Right lung (tissue), 5 donors: Measurements from ENCODE around the gene SYTL4. TPM values are rescaled to one million over a fixed set of nuclear protein-coding genes. Genes with fewer than 3 reads are reported as not detected.
A peak's percentile ranks its signal among the peaks of the same experiment; 100 is the strongest.

Experiments used
- DNase-seq, 2 donors: peaks; one replicate each; pipeline ENCODE4 v3.0.0-alpha.2; 2013
- polyA plus RNA-seq, 5 donors: library from polyadenylated mRNA; unstranded; fragments of 120-200 nt; gene quantifications; one replicate each; pipeline versions ENCODE4 v1.2.1 to v1.2.3, GENCODE V29; 2013; ENCODE audit warnings: inconsistent platforms in 1 of 5, low replicate concordance in 1 of 5; ENCODE audit not compliant: insufficient read length in 5 of 5, insufficient read depth in 1 of 5

SYTL4 gene
- polyA plus RNA-seq, 5 donors, result 10.5 to 13.7 (median 11.8) TPM

DNA sequence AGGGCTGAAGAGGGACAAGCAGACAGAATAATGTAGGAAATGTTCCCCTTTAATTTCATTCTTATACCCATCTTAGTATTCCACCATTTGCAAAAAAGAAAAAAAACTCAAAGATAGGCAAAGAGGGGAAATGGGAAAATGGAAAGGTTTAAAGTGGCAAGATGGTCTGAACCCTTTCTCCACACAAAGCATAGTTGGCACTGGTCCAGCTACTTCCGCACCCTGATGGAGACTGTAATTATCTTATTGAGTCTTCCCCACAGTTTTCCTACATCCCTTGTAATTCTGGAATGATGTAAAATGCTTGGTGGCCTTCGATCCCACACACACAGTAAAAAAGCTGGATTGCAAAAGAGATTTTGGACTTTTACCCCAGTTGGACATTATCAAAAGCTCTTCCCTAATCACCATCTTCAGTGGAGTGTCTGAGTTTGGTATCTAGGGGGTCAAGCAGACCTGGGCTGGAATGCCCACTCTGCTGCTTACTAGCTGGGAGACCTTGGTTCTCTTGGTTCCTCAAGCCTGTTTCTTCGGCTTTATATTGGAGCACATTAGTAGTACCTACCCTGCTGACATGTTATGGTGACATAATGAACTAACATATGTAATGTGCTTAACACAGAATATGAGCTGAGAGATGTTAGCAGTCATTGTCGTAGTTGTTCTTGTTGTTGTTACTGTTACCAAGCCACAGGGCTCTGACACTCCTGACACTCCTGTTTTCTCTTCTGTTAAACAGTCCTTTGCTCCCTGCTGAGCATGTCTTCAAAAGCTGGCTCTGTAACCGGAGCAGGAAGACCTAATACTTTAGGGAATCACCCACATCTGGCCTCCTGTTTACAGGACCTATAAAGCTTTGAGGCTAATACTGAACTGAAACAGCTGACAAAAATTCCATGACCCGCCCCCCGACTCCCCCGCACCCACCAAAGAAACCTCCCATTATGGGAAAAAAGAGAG is 83.2 kb downstream of the SYTL4 start:
- no peak for DNase-seq

DNA sequence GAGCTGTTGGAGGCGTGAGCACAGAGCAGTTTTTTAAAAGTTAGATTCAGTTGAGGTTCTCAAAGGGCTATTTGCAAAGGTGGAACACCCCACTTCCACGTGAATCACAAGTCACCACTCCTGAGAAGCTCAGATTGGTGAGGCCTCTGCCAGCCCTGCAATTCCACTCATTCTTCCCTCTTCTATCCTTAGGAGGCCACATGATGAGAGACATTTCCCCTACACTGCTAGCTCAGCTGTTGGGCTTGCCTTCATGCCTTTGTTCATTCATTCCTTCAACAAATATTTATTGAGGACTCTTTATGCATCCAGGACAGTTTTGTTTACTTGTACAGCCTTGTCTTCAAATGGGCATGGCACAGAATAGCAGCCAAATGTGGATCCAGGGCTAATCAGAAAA is 84.2 kb downstream of the SYTL4 start:
- no peak for DNase-seq

GRCh38 chrX:100647095-100647494 is 84.8 kb downstream of the SYTL4 start:
- DNase-seq, result peak; percentile 61 to 62

- DNase-seq, result no peak
Measured at GRCh38 chrX:100645106-100645505, 86.8 kb downstream of the SYTL4 start.

DNA sequence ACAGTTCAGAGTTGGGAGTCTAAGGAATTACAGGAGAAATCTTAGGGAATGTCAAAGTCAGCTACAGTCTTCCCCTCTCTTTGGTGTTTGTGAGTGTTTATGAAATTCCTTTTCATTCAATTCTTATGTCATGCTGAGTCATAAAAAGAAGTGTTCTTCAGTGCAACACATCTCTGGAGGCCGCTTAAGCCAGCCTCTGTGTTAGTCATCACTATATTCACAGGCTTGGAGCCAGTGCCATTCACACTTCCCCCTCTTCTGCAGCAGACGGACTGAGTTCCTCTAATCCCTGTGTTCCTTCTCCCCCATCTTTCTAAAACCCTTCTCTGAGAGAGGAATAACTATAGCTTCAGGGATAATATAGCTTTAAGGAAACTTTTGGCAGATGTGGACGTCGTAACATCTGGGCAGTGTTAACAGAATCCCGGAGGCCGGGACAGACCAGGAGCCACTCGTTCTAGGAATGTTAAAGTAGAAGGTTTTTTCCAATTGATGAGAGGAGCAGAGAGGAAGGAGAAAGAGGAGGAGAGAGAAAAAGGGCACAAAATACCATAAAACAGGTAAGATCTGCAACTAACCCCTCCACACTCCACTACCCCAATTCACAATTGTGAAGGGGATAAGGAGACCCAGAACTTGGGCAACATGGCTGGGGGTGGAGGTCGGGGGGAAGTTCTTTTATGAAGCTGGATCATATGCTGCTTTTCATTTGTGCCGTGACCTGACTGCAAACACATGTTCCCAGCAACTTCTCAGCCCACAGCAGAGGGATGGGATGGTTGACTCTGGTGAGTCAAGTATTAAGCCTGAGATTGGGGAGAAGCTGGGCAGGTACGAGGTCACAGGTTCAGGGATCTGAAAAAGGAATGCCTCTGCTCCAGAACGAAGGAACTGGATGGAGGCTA is 87.7 kb downstream of the SYTL4 start, which contains the start of gene SRPX2:
Gene SRPX2, plus strand, starts transcription at position 244 of the 905 bp plus-strand sequence. CDS start 2,124 bp downstream, outside the sequence.
- DNase-seq, result peak in 1 of 2 donors; percentile 31

- no peak for DNase-seq
Measured at GRCh38 chrX:100643212-100643611, 88.7 kb downstream of the SYTL4 start.

DNA sequence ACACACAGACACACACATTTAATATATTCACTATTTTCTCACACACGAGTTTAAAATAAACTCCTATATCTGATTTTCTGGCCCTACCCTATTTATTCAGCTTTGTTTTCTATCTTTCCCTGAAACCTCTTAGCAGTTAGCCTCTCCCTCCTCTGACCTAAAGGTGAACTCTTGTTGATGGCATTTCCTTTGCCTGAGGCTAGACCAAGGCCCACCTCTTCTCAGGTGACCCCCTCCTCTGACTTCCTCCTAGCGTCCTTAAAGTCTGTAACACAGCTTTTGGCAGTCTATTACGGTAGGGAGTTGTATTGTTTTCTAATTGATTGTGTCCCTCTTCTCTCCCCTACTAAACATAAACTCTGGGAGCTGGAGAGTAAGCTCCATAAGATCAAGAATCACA is 89.6 kb downstream of the SYTL4 start:
- no peak for DNase-seq

DNA sequence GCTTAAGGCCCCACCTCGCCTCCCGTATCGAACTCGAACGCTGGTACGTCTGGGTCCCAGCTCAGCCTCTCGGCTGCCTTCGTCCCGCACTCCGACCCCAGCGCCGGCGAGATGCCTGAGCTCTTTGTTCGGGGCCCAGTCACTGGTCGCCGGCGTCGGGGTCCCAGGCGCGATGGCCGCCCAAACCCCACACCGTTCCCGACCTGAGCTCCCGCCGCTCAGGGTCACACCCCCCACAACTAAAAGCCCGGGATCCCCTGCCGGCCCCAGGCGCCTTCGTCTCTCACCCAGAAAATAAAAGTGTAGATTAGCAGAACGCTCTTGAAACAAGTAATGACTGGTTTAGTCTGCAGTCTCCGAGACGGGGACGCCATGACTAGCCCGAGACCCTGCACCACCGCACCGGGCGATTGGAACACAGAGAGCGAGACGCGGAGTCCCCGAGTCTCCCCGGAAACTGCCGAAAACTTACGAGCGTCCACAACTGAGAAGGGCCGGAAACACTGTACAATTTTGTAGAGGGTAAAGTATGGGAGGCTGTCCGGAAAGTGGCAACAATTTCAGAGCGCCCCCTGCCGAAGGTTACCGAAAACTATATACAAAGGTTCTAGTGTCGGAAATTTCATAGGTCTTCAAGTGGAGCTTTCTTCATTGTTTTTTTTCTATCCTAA is 95.5 kb downstream of the SYTL4 start, which contains the start of gene TSPAN6:
Gene TSPAN6, minus strand, starts transcription at position 486 of the 671 bp plus-strand sequence. Its CDS starts 112 bp downstream, at position 374.
- DNase-seq, result peak; percentile 83

DNA sequence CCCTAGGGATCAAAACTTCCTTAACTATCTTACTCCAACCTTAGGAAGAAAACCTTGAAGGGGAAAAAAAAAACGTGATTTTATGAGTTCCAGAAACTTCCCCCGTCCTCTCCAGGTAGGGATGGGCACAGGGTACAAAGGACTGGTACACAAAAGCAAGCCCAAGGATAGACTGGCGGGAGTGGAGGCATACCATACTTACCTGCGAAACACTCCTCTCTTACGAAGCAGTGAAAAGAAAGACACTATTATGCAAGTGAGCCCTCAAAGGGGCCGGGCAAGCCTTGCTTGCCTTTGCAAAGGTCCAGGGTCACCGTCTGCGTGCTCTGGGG is 96.0 kb downstream of the SYTL4 start:
- DNase-seq, result no peak

GRCh38 chrX:100635040-100635439 is 96.9 kb downstream of the SYTL4 start:
- DNase-seq, result no peak

- no peak for DNase-seq
Measured at GRCh38 chrX:100625985-100626491, 105.9 kb downstream of the SYTL4 start.

Other genes with a start within 250 kb of the SYTL4 start
- gene TNMD, start 147.2 kb downstream of the SYTL4 start, polyA plus RNA-seq, result 1 to 10 TPM in 1 of 5 donors, under 1 TPM in 4; 0.13 to 4.5 (median 0.27) TPM
- gene TSPAN6, start 95.3 kb downstream of the SYTL4 start, polyA plus RNA-seq, result 100 to 1,000 TPM in 3 of 5 donors, 10 to 100 TPM in 2; 86.6 to 126 (median 118) TPM
- gene SRPX2, start 87.9 kb downstream of the SYTL4 start, polyA plus RNA-seq, result 10 to 100 TPM; 30.1 to 37.2 (median 32.0) TPM
- 10 to 100 TPM; 19.6 to 23.4 (median 20.9) TPM for gene CSTF2, start 88.3 kb upstream of the SYTL4 start, polyA plus RNA-seq
- gene NOX1, start 142.2 kb upstream of the SYTL4 start, polyA plus RNA-seq, result 1 to 10 TPM in 1 of 5 donors, under 1 TPM in 4; 0.48 to 1.0 (median 0.75) TPM
- 1 to 10 TPM; 1.7 to 3.0 (median 2.1) TPM for gene XKRX, start 196.8 kb upstream of the SYTL4 start, polyA plus RNA-seq
- gene ARL13A, start 237.6 kb upstream of the SYTL4 start, polyA plus RNA-seq, result 1 to 10 TPM in 1 of 5 donors, under 1 TPM in 4; 0.26 to 1.0 (median 0.36) TPM